Measurements from ENCODE around the gene TAPBP. TPM values are rescaled to one million over a fixed set of nuclear protein-coding genes. Genes with fewer than 3 reads are reported as not detected.
A peak's percentile ranks its signal among the peaks of the same experiment; 100 is the strongest.

TAPBP gene
- total and polyA plus RNA-seq, 7 donors, result 7.8 to 114 (median 45.7) TPM

- Histone ChIP-seq H3K9me3 (no peaks in the 10 kb centered on the region), H3K36me3 (peaks cover 0 to 55% (median 24%) of the 10 kb centered on the region in 4 donors), H3K27ac (no peak overlapping the region), H3K4me3 (no peak overlapping the region), H3K27me3 (no peaks in the 10 kb centered on the region), H3K4me1 (peaks cover 0 to 16% (median 10%) of the 10 kb centered on the region in 4 donors)
- TF ChIP-seq CTCF (IDR thresholded peaks at IDR 0.05) (no peak), POLR2A (IDR thresholded peaks at IDR 0.05) (no peak), POLR2AphosphoS5 (IDR thresholded peaks at IDR 0.05) (no peak), EP300 (IDR thresholded peaks at IDR 0.05) (no peak)
- intact Hi-C loops (cut with DNase I), result no loop called here
- WGBS, 2 donors, result 85 to 89% methylated on average over 8 of the region's 8 CpGs
- no peak for DNase-seq
Observed at GRCh38 chr6:33305052-33305451, 8.8 kb downstream of the TAPBP start.

- Histone ChIP-seq H3K4me1 (peaks cover 0 to 19% (median 13%) of the 10 kb centered on the region in 4 donors), H3K36me3 (peaks cover 0 to 51% (median 23%) of the 10 kb centered on the region in 4 donors)
- 93 to 94% methylated on average over 16 of the region's 16 CpGs for WGBS, 2 donors
Observed at GRCh38 chr6:33304216-33304615, 9.7 kb downstream of the TAPBP start.

GRCh38 chr6:33301877-33302276 is 12.0 kb downstream of the TAPBP start:
- Histone ChIP-seq H3K9me3 (no peaks in the 10 kb centered on the region), H3K4me1 (peaks cover 0 to 35% (median 23%) of the 10 kb centered on the region in 4 donors), H3K36me3 (peaks cover 0 to 46% (median 23%) of the 10 kb centered on the region in 4 donors), H3K27ac (no peak overlapping the region), H3K27me3 (no peaks in the 10 kb centered on the region), H3K4me3 (no peak overlapping the region)
- intact Hi-C loops (cut with DNase I), result no loop called here
- TF ChIP-seq POLR2A (IDR thresholded peaks at IDR 0.05) (no peak), CTCF (IDR thresholded peaks at IDR 0.05) (no peak), POLR2AphosphoS5 (IDR thresholded peaks at IDR 0.05) (no peak)
- 92 to 94% methylated on average over 3 of the region's 3 CpGs for WGBS, 2 donors
- no peak for DNase-seq

More at GRCh38 chr6:33304216-33304615, 9.7 kb downstream of the TAPBP start:
- TF ChIP-seq POLR2A (IDR thresholded peaks at IDR 0.05) (no peak), CTCF (IDR thresholded peaks at IDR 0.05) (no peak), EP300 (IDR thresholded peaks at IDR 0.05) (no peak), POLR2AphosphoS5 (IDR thresholded peaks at IDR 0.05) (no peak)
- Histone ChIP-seq H3K4me3 (no peak overlapping the region), H3K27me3 (no peaks in the 10 kb centered on the region), H3K9me3 (no peaks in the 10 kb centered on the region), H3K27ac (no peak overlapping the region)
- no peak for DNase-seq
- intact Hi-C loops (cut with DNase I), result no loop called here

- H3K27me3 ChIP-seq, result no peaks in the 10 kb centered on the region
- 0% methylated on average over 54 of the region's 54 CpGs for WGBS, 2 donors
- peak overlapping the region; percentile 95 to 98 (median 97) for H3K27ac ChIP-seq
- peak; percentile 39 to 79 (median 72) for TF ChIP-seq CTCF (IDR thresholded peaks at IDR 0.05)
- peak; percentile 78 to 93 (median 90) for TF ChIP-seq POLR2AphosphoS5 (IDR thresholded peaks at IDR 0.05)
- TF ChIP-seq EP300 (IDR thresholded peaks at IDR 0.05), result peak in 1 of 4 donors; percentile 21
- peak; percentile 69 to 80 for TF ChIP-seq POLR2A (IDR thresholded peaks at IDR 0.05)
- H3K4me1 ChIP-seq, result peaks cover 0 to 37% (median 24%) of the 10 kb centered on the region in 4 donors
- peaks cover 10 to 59% (median 33%) of the 10 kb centered on the region in 4 donors for H3K36me3 ChIP-seq
- peak; percentile 96 for DNase-seq
- H3K4me3 ChIP-seq, result peak overlapping the region; percentile 62 to 93 (median 84)
- no peaks in the 10 kb centered on the region for H3K9me3 ChIP-seq
- intact Hi-C loops (cut with DNase I), result loop anchor here (1.0 to 5.0 kb wide), 3 partner anchors 15 to 128 kb away; partner anchors contain the start of genes B3GALT4 and TAPBP
Observed at GRCh38 chr6:33299237-33299944, 14.5 kb downstream of the TAPBP start.

Measured in sigmoid colon (tissue), 7 donors.